HG03460 (cell line): ENCODE measurements around the gene FOXF2.

Experiments
- ATAC-seq: cut with Tn5 transposase; IDR thresholded peaks from one replicate; pipeline ENCODE4 v1.9.1; 2021; ENCODE audit not compliant: unreplicated experiment

FOXF2 gene

DNA sequence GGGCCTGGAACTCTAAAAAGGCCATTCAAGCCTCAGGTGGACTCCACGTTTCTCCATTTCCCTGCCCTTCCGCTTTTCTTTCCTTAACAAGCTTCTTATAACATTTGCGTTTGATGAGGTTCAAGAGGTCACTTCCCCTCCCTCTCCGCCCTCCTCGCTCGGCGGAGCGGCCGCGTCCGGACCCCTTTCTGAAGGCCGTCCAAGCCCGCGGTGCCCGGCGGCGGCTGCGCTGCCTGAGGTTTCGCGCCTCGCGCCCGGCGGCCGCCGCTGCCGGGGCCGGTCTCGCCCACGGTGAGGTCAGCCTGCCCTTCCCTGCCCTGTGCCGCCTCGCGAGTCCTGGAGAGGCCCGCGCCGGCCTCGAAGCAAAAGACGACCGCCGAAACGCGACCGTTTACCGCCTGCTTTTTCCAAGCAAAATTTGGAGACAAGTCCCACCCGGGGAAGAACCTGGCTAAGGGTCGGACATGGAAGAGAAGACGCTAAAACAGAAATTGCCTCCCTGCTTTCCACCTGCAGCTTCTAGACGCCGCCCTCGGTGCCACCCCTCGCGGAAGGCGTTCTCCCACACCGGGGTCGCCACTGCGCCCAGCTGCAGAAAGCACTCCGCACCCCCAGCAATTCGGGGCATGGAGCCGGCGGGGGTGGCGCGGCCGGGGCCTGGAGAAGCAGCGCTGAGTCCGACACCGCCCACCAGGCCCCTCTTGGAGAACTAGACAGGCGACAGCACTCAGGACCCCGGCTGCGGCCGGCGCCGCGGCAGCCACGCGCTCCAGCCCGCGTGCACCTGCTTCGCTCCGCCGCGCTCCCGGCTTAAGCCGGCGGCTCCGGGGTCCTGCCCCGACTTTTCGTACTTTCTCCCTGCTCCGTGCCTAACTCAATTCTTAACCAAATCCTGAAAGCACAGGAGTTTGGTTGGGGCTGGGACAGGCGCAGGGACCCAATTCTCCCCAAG, 11.0 kb upstream of the FOXF2 start:
- no peak for ATAC-seq

DNA sequence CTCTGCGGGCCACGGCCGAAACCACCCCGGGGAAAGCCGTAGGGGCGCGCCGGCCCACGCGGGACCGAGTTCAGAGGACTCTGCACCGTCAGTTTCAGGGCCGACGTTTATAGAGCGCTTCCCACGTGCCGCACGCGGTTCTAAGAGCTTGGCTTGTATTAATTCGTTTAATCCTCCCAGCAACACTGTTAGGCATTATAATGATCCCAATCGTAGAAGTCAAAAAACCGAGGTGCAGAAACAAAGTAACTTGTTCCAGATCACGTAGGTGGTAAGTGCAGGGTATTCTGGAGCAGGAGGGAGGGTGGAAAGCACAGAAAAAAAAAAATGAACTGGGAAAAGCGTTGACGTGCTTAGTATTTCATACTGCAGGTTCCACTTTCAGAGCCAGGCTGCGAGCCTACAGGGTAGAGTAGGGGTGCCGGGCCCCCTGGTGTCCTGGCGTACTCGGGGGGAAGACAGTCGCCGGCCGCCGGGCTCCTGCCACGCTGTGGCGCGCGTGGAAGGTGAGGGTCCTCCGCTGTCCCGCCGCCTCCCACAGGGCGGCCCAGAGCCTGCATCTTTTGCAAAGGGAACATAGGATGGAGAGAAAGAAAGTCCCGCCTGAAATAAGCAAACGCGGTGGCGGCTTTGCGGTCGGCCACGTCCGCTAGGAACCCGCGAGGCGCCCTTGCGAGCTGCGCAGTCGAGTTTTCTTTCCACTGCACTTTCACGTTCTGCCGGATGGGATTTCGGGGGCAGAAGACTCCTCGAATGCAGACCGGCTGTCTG, 10.2 kb upstream of the FOXF2 start:
- ATAC-seq: no peak

DNA sequence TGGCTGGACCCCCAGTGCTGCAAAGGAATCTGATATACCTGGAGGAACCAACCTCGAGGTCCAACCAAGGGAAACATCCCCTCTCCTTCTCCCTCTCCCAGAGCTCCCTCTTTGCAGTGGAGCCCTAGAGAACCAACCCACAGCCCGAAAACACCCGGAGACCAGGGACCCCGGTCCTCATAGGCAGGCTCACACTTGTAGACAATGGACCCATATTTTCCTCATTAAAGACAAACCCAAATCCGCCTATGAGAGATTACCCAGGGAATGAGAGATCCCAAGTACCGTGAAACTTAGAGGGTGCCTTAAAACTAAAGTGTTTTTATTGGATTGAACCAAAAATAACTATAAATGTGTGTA, 9.6 kb upstream of the FOXF2 start:
- ATAC-seq: no peak

DNA sequence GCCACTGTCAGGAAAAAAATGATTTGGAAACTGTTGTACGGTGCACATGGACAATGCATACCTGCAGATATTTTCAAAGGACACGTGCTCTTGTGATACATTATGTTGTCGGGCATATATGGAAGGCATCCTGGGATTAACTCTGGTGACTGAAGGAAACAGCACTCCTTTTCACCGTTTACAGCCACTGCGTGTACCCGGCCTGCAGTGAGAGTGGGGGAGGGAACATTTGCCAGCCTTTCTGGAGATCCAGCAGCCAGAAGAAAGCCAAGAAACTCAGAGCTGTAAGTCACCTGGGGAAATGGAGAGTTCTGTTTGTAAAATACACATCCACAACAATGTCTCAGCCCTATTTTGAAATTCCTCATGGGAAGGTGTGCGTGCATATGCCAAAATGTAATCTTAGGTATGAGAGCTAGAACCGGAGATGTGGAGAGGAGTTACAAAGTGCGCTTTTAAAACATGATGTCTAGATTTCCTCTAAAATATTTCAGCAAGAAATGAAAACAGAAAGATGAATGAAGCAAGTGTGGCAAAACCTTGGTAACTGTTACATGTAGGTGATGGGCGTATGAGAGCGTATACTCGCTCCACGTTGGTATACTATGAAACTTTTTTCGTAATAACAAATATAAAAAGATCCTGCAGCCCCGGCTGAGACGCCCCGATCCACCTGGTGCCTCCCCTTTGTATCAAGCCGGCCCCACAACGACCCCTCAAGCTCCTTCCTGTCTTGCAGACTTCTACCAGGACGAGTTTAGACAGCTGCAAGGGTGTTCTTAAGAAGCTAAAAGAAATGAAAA, 8.6 kb upstream of the FOXF2 start:
- ATAC-seq: no peak

DNA sequence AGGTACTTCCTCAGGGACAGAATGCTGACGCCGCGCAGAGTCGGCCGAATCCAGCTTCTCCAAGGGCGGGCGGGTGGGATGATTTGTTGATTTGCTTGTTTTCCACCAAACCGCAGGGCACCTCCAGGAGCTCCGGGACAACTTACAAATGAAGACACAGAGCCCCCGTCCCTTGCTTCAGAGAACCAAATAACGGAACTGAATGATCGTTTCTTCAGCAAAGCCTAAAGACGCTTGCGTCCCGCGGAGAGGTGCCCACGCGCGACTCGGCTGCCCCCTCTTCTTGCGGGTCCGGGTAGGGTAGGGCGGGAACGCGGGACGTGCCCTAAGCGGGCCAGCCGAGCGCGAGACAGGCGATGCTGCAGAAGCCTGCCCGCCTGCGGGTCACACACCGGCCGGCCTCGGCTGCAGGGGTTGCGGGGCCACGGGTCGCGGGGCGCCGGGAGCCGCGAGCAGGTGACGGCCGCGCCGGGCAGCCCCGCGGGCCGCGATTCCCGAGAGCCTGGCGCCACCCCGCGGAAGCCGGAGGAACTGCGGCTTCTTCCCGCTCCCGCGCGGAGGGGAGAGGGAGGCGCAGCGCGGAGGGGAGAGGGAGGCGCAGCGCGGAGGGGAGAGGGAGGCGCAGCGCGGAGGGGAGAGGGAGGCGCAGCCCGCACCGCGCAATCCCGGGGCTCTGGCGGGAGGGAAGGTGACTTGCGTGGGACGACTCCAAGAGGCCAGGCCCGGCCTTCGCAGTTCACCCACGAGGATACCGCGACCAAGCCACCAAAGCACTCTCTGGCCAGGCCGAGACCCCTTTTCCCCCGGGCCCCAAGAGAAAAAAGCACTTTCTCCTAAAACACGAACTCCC, 7.7 kb upstream of the FOXF2 start:
- ATAC-seq: no peak

DNA sequence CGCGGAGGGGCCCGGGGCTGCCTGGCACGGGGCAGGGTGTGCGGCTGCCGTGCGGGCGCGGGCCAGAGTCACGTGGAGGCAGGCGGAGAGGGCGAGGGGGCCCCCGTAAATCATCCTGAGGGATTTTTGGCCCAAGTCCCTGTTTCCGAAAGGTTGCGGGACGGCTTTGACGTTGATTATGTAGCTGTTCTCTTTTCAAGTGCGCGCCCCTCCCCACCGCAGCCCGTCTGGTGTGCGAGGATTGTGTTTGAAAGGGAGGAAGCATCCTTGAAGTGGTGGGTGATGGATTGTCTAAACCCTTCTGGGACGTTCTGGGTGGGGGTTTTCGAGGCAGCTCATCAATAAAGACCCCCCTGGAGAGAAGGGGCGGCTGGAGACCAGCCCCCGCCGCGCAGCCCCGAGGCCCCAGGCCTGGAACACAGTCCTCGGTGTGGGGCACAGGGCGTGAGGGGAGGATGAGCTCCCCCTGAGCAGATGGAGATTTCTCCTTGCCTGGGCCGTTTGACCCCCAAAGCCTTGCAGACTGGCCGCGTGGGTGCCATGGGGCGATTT, 7.0 kb upstream of the FOXF2 start:
- no peak for ATAC-seq

DNA sequence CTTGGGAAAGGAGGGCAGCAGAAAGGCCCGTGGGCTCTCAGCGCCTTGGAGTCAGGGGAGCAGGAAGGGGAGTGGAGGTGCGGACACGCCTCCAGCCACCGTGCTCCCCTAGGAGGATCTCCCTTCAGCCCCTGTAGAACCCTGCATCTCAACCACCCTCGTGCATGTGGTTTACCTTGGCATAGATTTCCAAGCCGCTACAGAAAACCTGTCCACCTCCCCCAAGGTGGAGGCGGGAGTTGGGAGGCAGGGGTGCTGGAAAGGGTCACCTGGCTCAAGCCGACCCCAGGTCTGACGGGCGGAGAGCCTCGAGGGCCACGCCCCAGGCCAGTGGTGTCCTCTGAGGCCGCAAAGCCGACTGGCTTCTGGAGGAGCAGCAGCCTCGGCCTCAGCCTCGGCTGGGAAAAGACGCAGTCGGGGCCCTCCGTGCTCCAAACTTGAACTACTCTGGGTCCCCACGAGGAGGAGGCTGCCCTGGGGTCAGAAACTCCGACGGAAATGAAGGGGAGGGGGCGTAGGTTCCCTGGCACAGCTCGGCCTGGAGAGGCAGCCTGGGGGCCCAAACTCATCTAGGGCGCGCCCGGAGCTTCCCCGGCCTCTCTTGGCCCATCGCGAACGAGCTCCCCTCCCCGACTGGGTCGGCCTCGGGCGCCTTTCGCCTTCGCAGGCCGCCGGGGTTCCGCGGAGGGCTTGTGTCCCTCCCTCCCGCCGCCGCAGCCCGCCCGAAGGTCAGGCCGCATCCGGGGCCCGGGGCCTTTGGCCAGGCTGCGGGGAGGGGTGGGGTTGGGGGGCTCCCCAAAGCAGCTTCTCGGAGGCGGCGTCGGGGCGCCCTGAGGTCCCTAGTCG, 6.3 kb upstream of the FOXF2 start:
- no peak for ATAC-seq

DNA sequence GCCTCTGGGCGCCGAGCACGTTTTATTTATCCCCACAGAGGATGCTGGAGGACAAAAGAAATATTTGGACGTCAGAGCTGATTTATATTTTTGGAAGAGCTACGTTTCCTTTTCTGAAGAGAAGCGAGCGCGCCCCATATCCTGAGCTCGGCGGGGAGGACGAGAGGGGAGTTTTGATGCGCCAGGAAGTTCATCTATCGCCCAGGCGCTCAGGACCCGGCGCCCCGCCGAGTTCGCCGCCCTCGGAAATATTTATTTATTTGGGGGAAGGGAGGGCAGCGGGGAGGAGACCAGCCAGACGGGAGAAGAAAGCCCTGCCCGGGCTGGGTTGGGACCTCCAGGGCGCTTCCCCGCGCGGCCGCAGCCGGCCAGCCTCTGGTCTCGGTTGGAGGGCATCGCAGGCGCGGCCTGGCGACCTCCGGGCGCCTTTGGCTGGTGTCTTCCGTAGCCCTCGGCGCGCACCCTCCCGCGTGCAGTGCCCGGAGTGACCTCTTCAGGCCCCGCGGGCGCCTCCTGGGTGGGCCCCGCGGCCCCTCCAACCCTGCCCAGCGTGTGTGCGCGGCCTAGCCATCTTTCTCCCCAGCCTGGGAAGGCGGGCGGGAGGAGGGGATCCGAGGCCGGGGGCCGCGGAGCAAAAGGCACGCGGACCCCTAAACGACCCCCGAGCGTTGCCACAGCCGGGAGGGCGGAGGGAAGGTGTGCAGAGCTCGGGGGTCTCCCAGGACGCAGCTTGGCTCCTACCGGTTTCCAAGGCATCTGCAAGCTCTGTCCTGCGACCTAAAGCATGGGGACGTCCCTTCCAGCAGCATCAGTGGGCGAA, 5.4 kb upstream of the FOXF2 start:
- no peak for ATAC-seq

DNA sequence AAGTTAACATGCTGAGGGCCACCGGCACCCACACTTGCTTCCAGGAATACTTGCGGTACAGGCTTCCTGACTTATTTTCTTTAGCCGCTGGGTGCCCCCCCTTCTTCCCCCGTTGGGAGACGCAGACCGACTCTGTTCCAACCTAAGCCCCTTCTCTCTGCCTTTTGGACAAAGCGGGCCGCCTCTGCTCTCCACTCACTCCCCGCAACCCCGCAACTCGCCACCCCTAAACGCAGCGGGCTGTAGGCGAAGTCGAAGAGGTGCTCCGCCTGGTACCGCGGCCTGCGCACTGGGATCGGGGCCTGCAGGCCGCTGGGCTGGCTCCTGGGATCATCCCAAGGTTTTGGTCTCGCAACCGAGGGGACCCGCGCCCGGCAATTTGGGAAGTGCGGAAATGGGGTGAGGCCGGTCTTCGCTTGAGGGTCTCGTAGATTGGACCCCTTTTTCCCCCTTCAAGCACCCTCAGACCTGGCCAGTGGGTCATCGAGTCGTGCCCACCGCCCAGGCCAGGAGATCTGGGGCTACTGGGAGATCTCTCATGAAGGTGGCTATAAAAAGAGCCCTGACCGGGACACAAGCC, 4.7 kb upstream of the FOXF2 start:
- no peak for ATAC-seq

DNA sequence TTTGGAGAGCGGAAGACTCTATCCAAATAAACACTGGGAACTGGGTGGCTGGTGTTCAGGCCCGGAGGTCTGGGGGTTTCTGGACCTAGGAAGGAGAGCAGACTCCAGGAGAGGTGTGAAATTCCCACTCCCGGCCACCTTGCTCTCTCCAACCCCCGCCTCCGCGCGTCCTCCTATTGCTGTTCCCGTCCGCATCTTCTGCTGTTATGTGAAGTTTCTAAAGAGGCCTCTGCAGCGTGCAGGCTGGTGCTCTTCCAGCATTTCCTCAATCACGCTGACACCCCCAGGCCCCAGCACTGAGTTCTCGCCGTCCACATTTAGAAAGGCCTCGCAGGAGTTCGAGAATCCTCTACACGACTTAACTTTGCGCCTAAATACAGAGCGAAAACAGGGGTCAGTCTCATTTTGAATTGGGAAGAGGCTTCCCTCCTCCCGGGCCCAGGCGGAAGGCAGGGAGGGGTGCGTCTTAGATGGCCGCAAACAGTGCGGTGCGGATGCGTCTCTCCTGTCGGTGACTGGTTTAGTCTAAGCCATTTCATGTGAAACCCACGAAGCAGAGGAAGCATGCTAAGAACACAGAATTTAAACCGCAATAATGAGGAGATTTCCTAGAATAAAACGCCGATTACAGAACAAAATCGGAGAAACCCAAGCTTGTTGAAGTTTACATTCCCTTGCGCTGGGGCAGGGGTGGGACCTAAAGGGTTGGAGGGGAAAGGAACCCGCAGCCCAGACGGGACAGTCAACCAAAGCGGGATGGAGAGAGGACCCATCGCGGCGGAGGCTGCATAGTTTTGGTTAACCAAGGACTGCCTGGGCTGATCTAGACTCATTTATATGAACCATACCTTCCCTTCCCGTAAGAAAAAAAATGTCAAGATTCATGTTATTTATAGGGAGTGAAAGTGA, 4.0 kb upstream of the FOXF2 start:
- no peak for ATAC-seq

DNA sequence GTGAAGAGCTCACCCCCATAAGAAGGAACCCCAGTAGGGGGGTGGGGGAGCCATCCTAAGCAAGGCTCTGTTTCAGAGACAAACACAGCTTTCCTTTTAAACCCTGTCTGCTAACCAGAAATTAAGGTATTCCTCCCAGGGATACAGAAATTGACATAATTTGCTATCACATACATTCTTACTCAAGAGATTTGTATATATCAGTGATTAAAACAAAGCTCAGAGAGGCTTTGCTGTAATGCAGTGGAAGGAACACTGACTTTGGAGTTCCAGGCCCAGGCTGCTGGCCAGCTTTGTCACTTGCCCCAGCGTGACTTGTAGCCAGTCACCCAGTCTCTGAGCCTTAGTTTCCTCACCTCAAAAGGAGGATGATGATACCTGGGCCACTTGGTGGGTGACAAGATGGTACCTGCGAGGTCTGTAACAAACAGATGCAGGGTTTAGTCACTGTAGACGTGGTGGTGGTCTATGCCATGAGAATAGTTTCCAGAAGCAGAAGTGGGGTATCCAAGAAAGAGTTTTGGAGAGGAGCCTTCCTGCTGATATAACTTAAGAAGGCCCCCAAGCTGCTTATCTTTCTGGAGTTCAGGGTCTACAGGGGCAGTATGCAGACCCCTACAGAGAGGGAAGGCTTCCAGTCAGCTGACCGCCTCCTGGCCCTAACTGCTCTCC, 3.2 kb upstream of the FOXF2 start:
- ATAC-seq: no peak

DNA sequence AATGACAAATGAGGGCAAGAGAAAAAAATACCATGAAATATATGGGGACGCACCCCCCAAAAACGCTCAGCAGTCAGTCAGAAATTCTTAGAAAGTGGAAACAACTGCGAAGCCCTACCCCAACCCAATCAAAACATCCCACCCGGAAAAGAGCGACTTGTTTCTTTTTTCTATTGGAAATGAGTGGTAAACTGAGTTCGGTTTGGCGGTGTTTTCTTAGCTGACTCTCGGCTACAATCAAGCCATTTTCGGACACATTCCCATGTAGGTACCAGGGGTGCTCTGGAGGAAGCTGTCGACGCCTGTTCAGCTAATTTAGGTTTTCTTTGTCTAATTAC, 1.9 kb upstream of the FOXF2 start:
- ATAC-seq: no peak

DNA sequence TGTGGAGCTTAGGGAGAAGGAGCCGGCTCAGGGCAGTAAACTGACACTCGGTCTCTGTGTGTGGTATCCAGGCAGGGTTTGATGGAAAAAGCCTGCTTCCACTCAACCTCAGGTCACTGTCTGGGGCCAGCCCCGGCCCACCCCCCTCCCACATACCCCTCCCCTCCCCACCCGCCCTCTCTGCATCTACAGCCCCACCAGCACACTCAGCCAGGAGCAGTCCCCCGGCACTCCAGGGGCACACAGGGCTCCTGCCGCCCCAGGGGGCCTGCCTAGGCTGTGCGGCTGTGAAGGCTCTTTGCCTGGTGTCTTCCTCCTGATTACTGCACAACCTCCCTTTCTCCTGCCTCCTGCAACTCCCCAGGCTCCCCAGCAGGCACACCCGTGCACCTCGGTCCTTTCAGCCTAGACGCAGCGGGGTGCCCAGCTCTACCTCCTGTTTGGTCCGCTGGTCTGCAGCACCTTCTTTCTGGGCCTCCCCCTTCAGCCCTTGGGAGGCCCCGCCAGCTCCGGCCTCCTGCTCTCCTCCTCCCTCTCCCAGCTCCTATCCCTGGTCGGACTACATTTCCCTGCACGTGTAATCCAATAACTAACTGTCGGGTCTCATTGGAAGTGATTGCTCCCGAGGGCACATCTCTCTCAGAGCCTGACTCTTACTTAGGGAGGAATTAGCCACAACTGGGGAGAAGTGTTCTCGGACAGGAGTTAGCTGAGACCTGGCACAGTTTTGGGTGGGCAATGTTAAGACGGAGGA, 1.3 kb upstream of the FOXF2 start:
- ATAC-seq: no peak

DNA sequence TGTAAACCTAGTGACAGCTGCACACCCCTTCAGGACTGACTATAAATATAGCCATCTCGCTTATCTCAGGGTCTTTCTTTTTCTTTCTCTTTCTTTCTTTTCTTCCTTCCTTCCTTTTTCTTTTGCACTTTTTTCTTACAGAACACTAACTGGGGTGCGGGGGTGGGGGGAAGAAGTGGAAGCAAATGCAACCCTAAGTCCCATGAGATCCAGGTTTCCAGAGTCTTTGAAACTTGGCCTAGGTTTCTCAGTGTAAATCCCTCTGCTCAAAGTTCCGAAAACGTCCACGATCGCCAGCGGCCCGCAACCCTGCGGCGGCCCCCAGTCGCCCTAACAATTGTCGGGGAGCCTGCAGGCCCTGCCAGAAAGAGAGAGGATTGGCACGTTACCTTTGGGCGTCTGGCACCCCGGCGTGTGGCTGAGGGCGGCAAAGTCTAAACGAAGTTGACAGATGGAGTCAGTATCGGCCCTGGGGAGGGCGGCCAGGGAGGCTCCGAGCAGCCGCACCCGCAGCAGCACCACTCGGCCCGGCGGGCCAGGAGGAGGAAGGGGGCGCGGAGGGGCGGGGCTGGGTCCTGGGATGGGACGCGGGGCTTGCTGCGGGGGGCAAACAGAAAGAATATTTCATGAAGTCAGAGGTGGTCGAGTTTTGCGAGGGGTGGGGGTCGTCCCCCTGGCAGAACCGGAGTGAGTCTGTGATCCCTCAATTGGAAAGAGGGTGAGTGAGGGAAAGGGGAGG, 577 bp upstream of the FOXF2 start:
- no peak for ATAC-seq
